Stimulated activated effector memory CD8-positive, alpha-beta T cell treated with anti-CD3 and anti-CD28 coated beads, Interleukin-12 subunit alpha, Interleukin-12 subunit beta, amount 100 ng/mL, for 72 hours (primary cell): Measurements from ENCODE around the gene RBM23.

Source experiments
- ATAC-seq: fragments of 150-1000 bp; cut with Tn5 transposase; 2 replicates; pipeline ENCODE4 v1.10.0; 2021
- DNase-seq, 2 donors: peaks; one replicate each; pipeline ENCODE4 v3.0.0; 2021 to 2022; ENCODE audit warnings: low spot score in 2 of 2
- H3K27ac Mint-ChIP-seq: one replicate; pipeline ENCODE4 v1.8.0; 2022; ENCODE audit warnings: mild to moderate bottlenecking, mixed read lengths
- H3K36me3 Mint-ChIP-seq: one replicate; pipeline ENCODE4 v1.8.0; 2022; ENCODE audit warnings: mild to moderate bottlenecking, mixed read lengths
- H3K4me1 Mint-ChIP-seq: one replicate; pipeline ENCODE4 v1.8.0; 2022; ENCODE audit warnings: mixed read lengths
- H3K4me3 Mint-ChIP-seq: one replicate; pipeline ENCODE4 v1.8.0; 2022; ENCODE audit warnings: mild to moderate bottlenecking, mixed read lengths
- H3K9me3 Mint-ChIP-seq: one replicate; pipeline ENCODE4 v1.8.0; 2022; ENCODE audit warnings: mixed read lengths

Gene RBM23

DNA sequence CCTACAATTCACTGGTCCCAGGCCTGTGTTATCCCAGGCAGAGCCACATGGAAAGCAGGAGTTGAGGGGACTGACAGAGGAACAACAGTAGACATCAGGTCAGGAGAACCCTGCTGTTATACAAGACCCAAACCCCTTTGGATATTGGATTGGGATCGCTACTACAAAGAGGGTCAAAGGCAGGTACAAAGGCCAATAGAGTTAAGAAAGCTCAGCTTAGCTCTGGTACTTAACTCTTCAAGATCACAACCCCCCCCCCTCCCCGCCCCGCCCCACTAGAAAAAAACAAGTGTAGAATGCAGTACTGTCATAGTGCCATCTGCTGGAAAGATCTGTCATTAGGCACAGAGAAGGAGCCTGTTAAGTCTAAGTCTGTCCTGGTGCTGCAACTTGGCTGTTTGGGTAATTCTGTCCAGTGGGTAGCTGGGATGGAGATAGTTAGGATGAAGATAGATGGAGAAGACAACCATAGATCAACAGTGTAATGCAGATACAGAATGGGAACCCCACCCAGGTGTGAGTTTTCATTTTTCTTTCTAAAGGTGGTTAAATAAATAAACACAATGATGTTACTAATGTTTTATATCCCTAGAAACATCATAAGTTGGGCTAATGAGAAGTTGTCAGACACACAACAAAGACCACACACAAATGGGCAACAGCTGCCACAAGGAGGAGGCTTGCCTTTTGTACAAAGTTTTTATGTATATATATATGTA is 18.7 kb downstream of the RBM23 start:
- H3K4me1 Mint-ChIP-seq = peaks cover 17% of the 10 kb centered on the region
- H3K36me3 Mint-ChIP-seq = peaks cover 51% of the 10 kb centered on the region
- no peaks in the 10 kb centered on the region for H3K9me3 Mint-ChIP-seq
- no peak overlapping the region for H3K4me3 Mint-ChIP-seq
- ATAC-seq = peak; percentile 62
- DNase-seq = no peak
- peak overlapping the region; percentile 22 for H3K27ac Mint-ChIP-seq

DNA sequence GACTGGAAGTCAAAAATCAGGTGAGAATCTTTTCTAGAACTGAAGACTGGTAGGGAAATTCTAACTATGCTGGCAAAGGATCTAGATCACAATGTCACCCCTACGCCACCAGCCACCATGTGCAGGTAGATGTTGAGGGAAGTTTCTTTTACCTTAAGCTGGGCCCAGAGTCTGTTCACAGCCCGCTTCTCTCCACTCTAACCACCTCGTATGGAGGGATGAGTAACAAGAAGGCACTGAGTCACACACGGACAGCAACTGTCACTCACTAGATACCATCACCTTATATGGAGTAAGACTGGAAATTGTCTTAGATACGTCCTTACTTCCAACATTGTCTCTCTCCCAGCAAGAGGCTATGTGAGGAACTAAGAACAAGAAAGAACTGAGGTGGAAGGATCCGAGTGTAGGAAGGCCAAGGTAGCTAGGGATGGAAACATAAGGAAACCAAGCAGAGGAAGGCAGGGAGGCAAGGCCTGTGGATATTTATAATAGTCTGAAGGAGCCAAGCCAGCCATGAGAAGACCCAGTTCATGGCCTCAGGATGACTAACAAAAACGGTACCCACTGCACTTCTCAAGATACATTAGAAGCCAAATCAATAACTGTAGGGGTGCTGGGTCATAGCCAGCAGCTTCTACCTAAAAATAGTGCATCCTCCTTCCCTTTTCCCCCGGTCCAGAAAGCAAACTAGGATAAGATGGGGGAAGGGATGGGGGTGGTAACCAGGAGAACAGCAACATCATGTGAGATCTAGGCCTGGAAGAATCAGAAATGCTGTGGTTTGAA is 20.5 kb downstream of the RBM23 start:
- DNase-seq = no peak
- Mint-ChIP-seq H3K9me3 (no peaks in the 10 kb centered on the region), H3K27ac (peak overlapping the region; percentile 77), H3K36me3 (peaks cover 34% of the 10 kb centered on the region), H3K4me1 (peaks cover 17% of the 10 kb centered on the region), H3K4me3 (no peak overlapping the region)
- peak; percentile 95 for ATAC-seq

DNA sequence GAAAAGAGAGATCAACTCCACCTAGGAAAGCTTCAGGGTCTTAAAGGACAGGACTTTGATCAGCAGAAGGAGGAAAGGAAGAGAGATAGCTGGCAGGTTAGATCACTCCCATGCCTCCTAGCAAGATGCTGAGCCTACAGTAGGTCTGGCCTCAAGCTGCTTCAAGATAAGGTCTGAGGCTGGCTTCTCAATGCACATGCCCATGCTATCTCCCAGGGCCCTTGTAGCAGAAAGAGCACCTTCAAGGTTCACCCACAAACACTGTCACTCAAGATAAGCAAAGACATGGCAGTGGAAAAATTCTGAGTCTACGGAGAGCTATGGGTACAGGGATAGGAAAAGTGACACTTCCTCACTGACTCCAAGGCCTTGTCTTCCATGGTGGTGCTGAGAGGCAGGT is 21.6 kb downstream of the RBM23 start:
- Mint-ChIP-seq H3K4me1 (peaks cover 17% of the 10 kb centered on the region), H3K4me3 (no peak overlapping the region), H3K9me3 (no peaks in the 10 kb centered on the region), H3K36me3 (peaks cover 22% of the 10 kb centered on the region), H3K27ac (peak overlapping the region; percentile 77)
- ATAC-seq = no peak
- DNase-seq = no peak

DNA sequence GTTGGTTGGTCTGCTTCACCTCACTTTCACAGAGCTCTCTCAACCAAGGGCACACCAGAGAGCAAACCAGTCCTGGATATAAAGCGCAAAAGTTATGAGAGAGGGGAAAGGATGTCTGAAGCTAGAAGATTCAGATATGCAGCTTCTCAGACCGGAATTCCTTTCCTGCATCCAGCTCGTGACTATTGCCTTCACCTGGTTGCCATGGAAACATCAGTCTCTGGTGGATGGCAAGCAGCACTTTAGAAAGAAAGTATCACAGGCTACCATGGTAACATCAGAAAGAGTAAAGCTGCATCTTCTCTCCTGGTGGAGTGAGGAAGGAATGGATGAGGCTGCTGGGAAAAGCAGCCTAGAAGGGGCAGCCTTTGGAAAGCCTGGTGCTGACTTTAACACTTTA is 22.2 kb downstream of the RBM23 start:
- Mint-ChIP-seq H3K4me1 (peaks cover 17% of the 10 kb centered on the region), H3K9me3 (no peaks in the 10 kb centered on the region), H3K27ac (no peak overlapping the region), H3K36me3 (peaks cover 16% of the 10 kb centered on the region), H3K4me3 (no peak overlapping the region)
- ATAC-seq (no peak), DNase-seq (no peak)

DNA sequence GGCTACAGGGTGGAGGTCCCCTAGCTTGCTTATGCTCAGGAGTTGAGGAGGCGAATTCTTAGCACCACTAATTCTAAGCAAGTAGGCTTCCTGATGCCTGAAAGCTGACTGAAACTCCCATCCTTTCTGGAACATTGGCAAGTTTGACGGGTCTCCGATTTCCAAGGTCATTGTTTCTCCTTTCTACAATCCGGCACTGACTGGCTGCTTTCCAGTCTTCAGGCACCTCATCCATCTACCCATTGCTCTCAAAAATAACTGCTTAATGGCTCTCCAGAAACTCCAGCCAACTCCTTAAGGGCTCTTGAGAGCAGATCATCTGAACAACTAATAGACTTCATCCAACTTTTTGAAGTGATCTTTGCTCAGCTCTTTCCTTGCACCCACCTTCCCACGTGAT is 22.6 kb downstream of the RBM23 start:
- DNase-seq (no peak), ATAC-seq (no peak)
- Mint-ChIP-seq H3K4me3 (no peak overlapping the region), H3K27ac (no peak overlapping the region), H3K9me3 (no peaks in the 10 kb centered on the region), H3K36me3 (peaks cover 12% of the 10 kb centered on the region), H3K4me1 (peaks cover 17% of the 10 kb centered on the region)

DNA sequence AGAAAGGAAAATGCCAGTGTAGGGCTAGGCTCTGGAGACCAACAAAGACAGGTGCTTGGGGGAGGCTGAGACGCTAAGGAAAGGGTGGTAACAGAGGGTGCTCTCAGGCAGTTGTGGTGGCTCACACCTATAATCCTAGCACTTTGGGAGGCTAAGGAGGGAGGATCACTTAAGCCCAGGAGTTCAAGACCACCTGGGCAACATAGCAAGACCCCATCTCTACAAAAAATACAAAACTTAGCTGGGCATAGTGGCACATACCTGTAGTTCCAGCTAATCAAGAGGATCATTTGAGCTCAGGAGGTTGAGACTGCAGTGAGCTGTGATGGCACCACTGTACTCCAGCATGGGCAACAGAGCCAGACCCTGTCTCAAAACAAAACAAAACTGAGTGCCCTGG is 23.5 kb downstream of the RBM23 start:
- Mint-ChIP-seq H3K36me3 (peaks cover 6% of the 10 kb centered on the region), H3K4me3 (no peak overlapping the region), H3K9me3 (no peaks in the 10 kb centered on the region), H3K4me1 (peaks cover 10% of the 10 kb centered on the region), H3K27ac (no peak overlapping the region)
- ATAC-seq (no peak), DNase-seq (no peak)

DNA sequence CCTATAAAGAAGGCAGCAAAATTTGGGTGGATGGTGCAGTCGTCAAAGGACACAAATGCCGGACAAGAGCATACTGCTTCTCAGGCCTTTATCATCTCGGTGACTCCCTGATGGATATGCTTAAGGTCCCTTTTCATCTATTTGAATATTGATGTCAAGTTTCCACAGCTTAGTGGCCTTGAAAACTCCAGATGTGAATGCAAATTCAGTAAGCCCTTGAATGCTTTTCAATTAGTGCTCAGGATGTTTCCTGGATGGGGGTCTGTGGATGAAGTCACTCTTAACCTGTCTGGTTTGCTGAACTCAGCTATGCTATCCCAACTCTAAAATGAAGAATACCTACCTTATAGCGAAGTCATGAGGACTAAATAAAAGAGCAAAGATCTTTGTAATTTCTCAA is 25.2 kb downstream of the RBM23 start:
- ATAC-seq = no peak
- peaks cover 16% of the 10 kb centered on the region for H3K4me1 Mint-ChIP-seq
- H3K27ac Mint-ChIP-seq = peak overlapping the region; percentile 9
- no peaks in the 10 kb centered on the region for H3K9me3 Mint-ChIP-seq
- H3K36me3 Mint-ChIP-seq = peaks cover 5% of the 10 kb centered on the region
- H3K4me3 Mint-ChIP-seq = no peak overlapping the region
- DNase-seq = no peak

DNA sequence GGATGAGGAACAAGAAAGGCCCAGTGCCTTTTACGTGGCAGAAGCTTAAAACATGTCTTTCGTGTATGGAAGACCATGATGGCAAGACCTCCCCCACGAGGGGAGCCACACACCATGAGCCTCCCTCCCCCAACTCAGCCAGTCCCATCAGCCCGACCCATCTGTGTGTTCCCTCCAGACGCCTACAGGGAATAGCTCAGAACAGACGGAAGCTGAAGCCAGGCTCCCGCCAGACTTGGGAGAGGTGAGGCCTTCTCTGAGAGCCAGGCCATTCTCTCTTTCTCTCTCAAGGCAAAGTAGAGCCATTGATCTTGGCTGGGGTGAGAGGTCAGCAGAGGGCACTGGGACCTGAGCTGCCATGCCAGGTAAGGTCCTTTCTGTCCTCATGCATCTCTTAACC is 26.5 kb downstream of the RBM23 start:
- no peak overlapping the region for H3K4me3 Mint-ChIP-seq
- no peaks in the 10 kb centered on the region for H3K9me3 Mint-ChIP-seq
- DNase-seq = no peak
- H3K36me3 Mint-ChIP-seq = no peaks in the 10 kb centered on the region
- no peak for ATAC-seq
- H3K4me1 Mint-ChIP-seq = peaks cover 14% of the 10 kb centered on the region
- H3K27ac Mint-ChIP-seq = peak overlapping the region; percentile 64

DNA sequence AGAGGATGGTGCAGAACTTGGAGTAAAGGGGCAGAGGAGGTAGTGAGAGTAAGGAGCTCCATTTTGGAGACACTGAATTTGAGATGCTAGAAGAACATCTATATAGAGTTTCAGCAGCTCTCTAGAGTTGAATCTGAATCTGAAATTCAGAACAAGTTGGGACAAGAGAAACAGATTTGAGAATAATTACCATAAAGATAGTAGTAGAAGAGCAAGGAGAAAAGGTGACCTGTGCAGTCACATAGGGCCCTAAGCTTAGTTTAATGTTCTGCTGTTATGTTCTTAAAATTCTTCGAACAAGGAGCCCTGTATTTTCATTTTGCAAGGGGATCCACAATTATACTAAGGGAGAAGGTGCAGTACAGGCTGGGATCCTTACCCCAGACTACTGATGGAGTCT is 28.5 kb downstream of the RBM23 start:
- ATAC-seq = no peak
- no peaks in the 10 kb centered on the region for H3K36me3 Mint-ChIP-seq
- H3K9me3 Mint-ChIP-seq = no peaks in the 10 kb centered on the region
- no peak overlapping the region for H3K27ac Mint-ChIP-seq
- no peak for DNase-seq
- peaks cover 25% of the 10 kb centered on the region for H3K4me1 Mint-ChIP-seq
- H3K4me3 Mint-ChIP-seq = no peak overlapping the region

DNA sequence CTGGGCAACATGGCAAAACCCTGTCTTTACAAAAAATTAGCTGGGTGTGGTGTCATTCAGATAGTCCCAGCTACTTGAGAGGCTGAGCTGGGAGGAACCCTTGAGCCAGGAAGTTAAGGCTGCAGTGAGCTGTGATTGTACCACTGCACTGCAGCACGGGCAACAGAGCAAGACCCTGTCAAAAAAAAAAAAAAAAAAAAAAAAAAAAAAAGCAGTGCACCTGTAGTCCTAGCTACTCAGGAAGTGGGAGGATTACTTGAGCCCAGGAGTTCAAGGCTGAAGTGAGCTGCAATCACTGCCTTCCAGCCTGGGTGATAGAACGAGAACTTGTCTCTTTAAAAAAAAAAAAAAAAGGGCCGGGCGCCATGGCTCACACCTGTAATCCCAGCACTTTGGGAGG is 30.3 kb downstream of the RBM23 start:
- no peak for ATAC-seq
- Mint-ChIP-seq H3K4me3 (no peak overlapping the region), H3K36me3 (no peaks in the 10 kb centered on the region), H3K4me1 (peaks cover 36% of the 10 kb centered on the region), H3K27ac (no peak overlapping the region), H3K9me3 (no peaks in the 10 kb centered on the region)
- no peak for DNase-seq

DNA sequence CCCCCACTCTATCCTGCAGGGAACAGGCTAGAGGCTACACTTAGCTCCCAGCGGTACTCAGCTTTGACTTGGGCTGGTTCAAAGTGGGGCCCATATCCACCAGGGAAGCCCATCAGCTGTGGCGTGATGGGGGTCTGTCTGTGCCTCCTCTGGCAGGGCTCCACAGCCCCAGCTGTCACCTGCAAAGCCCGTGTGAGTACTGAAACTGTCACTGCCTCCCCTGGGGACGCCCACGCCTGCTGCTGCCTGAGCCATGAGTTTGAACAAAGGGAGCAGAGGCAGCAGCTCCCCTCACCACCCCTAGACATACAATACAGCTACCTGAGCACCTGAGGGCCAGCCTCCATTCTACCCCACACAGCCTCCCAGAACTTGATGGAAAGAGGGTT is 31.0 kb downstream of the RBM23 start:
- Mint-ChIP-seq H3K36me3 (peaks cover under 1% of the 10 kb centered on the region), H3K9me3 (no peaks in the 10 kb centered on the region), H3K4me1 (peaks cover 41% of the 10 kb centered on the region), H3K27ac (peak overlapping the region; percentile 82), H3K4me3 (peak overlapping the region; percentile 69)
- ATAC-seq (peak; percentile 11), DNase-seq (no peak)

DNA sequence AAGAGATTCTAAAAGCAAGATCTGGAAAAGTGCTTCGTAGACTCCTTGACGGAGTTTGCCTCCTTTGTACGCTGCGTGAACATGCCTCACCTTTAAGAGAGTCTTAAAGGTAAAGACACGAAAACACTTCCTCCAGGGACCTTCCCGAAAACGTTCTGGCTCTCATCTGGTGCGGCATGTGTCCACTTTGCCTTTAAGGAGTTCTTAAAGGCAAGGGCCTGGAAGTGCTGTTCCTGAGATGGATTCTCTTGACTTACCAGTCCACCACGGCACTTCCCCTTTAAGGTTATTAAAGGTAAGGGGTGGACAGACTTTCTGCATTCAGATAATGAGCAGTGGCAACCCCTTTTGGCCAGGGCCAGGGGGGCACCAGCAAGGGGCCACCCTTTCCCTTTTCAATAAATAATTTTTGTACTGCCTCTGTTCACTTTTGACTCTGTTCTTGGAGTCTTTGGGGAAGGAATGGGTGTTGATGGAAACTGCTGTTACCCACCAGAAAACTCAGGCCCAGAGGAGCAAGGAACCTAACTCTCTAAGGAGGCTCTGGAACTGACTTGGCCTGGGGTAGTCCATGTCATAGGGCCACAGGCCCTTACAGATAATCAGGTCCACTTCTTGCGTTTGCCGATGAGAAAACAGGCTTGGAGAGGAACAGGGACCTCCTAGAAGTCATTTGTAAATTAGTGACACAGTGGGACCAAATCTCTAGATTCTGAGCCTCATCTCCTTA is 31.5 kb downstream of the RBM23 start:
- peak; percentile 22 for ATAC-seq
- H3K4me3 Mint-ChIP-seq = peak overlapping the region; percentile 69
- no peak for DNase-seq
- peaks cover 6% of the 10 kb centered on the region for H3K36me3 Mint-ChIP-seq
- H3K27ac Mint-ChIP-seq = peak overlapping the region; percentile 82
- no peaks in the 10 kb centered on the region for H3K9me3 Mint-ChIP-seq
- H3K4me1 Mint-ChIP-seq = peaks cover 42% of the 10 kb centered on the region

DNA sequence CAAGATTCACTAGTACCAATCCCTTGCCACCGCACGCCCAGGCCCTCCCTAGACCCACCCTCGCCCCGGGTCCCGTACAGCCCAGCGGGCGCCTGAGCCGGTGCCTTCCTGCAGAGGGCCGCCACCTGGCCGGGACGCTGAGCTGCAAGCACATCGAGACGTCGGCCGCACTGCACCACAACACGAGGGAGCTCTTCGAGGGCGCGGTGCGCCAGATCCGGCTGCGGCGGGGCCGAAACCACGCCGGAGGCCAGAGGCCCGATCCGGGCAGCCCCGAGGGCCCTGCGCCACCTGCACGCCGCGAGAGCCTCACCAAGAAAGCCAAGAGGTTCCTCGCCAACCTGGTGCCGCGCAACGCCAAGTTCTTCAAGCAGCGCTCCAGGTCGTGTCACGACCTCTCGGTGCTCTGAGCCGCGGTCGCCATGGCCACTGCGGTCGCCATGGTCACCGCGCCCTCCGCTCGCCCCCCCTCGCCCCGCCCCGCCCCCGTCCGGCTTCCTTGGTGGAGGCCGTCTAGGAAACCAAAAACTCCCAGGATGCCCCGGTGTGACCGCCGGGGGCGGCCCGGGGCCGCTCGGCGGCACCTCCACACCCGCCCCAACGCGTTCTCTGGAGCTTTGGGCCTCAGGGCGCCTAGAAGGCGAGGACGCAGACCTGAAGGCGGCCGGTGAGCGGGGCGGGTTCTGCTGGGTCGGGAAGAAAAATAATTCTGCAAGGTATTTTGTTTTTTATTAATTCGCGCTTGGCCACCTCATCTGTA is 32.3 kb downstream of the RBM23 start:
- Mint-ChIP-seq H3K4me1 (peaks cover 42% of the 10 kb centered on the region), H3K9me3 (no peaks in the 10 kb centered on the region), H3K27ac (peak overlapping the region; percentile 82), H3K36me3 (peaks cover 6% of the 10 kb centered on the region), H3K4me3 (peak overlapping the region; percentile 69)
- DNase-seq = peak; percentile 44 to 80
- ATAC-seq = peak; percentile 79

DNA sequence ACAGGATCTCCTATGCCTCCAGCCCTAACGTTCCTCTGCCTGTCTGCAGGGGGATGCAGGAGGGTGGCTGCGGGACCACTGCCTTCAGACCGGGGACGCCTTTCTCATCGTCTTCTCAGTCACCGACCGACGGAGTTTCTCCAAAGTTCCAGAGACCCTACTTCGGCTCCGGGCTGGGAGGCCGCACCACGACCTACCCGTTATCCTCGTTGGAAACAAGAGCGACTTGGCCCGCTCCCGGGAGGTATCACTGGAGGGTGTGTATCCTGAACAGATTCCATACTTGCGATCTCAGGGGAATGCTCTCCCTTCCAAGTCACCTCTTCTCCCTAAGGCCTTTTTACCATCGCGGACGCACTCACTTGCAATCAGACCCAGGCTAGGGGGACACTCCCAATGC is 33.0 kb downstream of the RBM23 start:
- H3K4me3 Mint-ChIP-seq = peak overlapping the region; percentile 69
- DNase-seq (no peak), ATAC-seq (no peak)
- H3K4me1 Mint-ChIP-seq = peaks cover 42% of the 10 kb centered on the region
- peaks cover 6% of the 10 kb centered on the region for H3K36me3 Mint-ChIP-seq
- peak overlapping the region; percentile 46 for H3K27ac Mint-ChIP-seq
- H3K9me3 Mint-ChIP-seq = no peaks in the 10 kb centered on the region
